GM12892 (cell line): Measurements from ENCODE around the gene C4orf50.

Experiments
- DNase-seq: peaks from one replicate; pipeline ENCODE4 v3.0.0; 2011; ENCODE audit not compliant: insufficient read length
- FAIRE-seq: peaks from 2 replicates; lab custom pipeline; 2011; peaks lifted over from hg19 to GRCh38; lab: Jason Lieb, UNC
- POLR2A ChIP-seq: IDR thresholded peaks from 2 replicates; pipeline ENCODE4 v1.6.1; 2011; ENCODE audit warnings: low read depth, low read length, control low read depth
- POLR2AphosphoS5 ChIP-seq: IDR thresholded peaks from 2 replicates; pipeline ENCODE4 v1.6.1; 2011; ENCODE audit warnings: low read depth, low read length, control low read depth
- TAF1 ChIP-seq: IDR thresholded peaks from 2 replicates; pipeline ENCODE4 v1.6.1; 2011; ENCODE audit warnings: low read depth, mild to moderate bottlenecking, control low read depth, low read length, borderline replicate concordance

Gene C4orf50

DNA sequence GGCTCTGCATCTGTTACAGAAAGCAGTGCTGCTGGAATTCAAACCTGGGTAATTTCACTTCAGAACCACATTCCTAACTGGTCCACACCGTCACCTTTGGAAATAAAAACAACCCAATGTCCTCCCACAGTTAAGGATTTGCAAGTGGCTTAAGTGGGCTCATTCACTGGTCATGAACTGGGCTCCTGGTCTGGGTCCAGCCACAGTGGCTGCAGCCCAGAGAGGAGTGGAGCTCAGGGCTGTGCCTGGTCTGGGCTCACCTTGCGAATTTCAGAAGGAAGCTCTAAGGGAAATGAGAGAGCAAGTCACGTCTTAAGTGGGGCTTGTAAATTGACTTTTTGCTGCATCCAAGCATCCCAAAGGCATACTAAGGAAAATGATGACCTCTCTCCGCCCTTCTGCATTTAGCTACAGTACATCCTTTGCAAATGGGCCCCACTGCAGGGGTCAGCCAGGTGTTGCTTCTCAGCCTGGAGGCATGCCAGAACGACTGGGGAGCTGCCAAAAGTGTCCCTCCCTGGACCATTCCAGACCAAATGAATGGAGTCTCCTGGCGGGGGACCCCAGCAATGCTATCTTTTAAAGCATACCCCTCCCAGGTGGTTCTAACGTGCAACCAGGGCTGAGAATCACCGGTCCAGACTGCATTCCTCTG, 99.8 kb downstream of the C4orf50 start:
- TF ChIP-seq POLR2AphosphoS5: no peak
- TF ChIP-seq TAF1: no peak
- TF ChIP-seq POLR2A: no peak
- DNase-seq (no peak), FAIRE-seq (no peak)

DNA sequence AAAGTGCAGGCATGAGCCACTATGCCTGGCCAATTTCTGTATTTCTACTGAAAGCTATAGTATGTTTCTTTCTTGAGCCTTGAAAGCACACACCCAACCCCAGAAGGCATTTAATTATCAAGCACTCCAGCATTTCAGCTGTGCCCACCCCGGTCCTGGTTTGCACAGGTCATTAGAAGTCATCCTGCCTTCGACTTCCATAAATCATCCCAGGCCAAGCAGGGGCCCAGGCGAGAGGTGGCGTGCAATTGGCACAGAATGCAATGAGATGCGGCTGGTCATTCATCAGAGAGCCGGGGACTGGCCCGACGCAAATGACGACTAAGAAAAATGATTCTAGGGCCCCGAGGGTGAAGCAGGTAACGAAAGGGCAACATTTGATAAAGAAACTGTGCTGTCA, 100.6 kb downstream of the C4orf50 start:
- no peak for DNase-seq
- TF ChIP-seq TAF1 (no peak), POLR2AphosphoS5 (no peak), POLR2A (no peak)
- FAIRE-seq: no peak

DNA sequence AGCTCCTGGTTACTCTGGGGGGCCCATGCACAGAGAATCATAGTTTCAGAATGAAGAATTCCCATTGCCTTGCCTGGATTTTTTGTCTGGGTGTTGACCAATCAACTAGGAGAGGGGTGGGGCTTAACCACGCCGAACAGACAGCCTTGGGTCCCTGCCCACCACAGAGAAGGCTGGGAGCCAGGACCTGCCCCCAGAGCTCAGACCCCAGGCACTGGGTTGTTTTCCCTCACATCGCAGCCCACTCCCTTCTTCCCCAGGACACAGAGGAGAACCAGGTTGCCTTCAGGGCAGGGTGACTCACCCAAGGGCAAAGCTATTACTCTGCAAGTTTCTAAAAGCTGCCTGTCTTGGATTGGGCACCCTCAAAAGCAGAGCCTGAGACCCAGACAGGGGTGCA, 102.0 kb downstream of the C4orf50 start:
- TF ChIP-seq POLR2A (no peak), TAF1 (no peak), POLR2AphosphoS5 (no peak)
- FAIRE-seq (no peak), DNase-seq (no peak)

DNA sequence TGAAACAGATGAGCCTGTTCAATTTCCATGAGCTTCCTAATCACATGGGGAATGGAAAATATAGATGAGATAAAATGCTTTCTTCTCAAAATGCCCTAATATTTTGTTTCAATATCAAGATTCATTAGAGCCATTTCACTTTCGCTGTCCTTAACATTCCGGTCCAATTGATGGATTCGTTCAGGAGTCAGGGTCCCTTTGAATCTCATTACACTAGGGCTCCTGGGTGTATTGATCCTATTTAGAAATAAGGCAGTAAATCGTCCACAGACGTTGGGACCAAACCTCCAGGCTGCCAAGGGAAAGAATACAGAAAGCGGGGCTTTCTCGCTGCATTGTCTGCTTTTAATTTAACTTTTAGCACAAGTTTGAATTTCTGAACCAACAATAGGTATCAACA, 104.8 kb downstream of the C4orf50 start:
- no peak for DNase-seq
- no peak for FAIRE-seq
- TF ChIP-seq POLR2AphosphoS5 (no peak), TAF1 (no peak), POLR2A (no peak)

DNA sequence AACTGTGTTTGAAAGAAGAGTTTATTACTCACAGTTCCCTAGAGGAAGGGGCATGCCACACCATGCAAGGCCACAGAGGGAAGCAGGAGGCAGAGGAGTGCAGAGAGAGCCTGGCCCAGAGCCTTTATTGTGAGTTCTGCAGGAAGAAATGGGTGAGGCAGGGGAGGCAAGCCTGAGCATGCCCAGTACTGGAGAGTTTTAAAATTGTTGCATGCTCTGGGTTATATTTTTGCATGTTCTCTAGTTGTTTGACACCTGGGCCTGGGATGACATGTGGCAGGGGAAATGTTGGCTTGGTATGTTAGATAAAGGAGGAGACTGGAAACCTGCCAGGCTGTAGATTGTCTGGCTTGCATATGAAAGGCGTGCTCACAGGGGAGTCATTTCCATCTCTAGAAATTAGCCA, 105.6 kb downstream of the C4orf50 start:
- no peak for FAIRE-seq
- TF ChIP-seq POLR2AphosphoS5 (no peak), POLR2A (no peak), TAF1 (no peak)
- no peak for DNase-seq

DNA sequence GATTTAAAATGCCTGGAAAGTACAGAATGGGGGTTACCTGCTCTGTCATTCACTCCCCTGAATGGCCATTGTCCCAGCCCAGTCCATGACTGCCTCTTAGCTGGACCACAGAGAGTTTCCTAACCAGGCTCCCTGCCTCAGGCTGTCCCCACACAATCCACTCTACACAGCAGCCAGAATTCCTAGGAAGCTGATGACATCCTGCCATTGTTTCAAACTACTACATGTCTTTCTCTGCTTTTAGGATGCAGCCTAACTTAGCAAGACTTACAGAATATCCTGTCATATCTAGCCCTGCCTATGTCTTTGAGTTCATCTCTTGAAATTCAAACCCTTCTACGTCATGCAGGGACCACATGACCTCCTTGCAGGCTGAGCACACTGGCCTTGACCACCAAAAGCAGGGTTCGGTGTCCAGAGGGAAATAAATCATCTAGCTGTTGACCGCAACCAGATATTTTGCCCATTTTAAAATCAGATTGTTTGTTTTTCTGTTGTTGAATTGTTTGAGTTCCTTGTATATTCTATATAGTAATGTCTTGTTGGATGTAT, 109.3 kb downstream of the C4orf50 start:
- DNase-seq: no peak
- FAIRE-seq: no peak
- TF ChIP-seq TAF1: no peak
- no peak for TF ChIP-seq POLR2AphosphoS5
- no peak for TF ChIP-seq POLR2A

DNA sequence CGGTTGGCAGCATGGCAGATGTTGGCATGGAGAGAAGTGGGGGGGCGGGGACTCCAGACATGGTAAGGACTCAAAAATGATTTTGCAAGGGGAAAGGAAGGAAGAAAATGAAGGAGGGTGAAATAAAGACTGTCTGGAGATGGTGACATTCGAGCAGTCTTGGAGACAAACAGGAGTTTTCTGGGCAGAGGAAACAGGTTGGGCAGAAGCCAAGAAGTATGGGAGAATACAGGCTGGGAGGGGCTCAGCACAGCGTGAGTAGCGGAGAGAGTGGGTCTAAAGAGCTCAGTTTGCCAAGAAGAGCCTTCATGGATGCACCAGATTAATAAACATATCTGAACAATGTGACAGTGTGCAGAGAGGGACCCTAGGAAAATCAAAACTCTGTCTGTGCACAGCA, 112.0 kb downstream of the C4orf50 start:
- FAIRE-seq (no peak), DNase-seq (no peak)
- no peak for TF ChIP-seq POLR2AphosphoS5
- no peak for TF ChIP-seq POLR2A
- TF ChIP-seq TAF1: no peak

DNA sequence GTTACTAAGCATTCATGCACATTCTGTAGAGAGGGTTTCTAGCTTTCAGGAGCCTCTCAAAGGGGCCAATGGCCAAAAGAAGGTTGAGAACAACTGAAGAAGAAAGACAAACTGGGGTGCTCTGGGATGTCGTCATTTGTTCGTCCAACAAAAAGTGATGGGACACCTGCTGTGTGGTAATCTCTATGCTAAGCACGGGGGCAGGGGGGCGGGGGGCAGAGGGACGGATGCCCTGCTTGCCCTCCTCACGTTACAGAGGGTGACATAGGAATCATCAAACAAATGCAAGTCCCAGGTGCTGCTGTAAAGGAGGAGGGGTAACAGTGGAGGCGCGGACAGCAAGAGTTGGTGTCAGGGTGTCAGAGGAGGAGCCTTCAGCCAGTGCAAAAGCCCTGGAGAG, 112.5 kb downstream of the C4orf50 start:
- FAIRE-seq (no peak), DNase-seq (no peak)
- no peak for TF ChIP-seq POLR2A
- TF ChIP-seq POLR2AphosphoS5: no peak
- TF ChIP-seq TAF1: no peak

DNA sequence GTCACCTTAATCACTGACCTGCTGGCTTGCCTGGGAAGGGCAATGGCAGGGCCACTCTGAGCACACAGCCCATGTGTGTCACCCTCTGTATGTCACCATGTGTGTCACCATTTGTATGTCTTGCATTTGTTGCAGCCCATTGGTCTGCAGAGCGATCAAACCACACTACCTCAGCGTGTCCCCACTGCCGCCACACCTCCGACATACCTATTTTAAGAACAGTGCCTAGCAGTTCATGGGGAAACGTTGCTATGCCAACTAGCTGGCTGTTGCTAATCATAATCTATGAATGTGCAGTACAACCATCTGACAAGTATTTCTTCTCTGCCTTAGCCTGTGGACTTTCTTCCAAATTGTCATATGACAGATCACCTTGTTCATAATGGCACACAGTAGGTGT, 117.4 kb downstream of the C4orf50 start:
- DNase-seq: no peak
- TF ChIP-seq POLR2AphosphoS5 (no peak), POLR2A (no peak), TAF1 (no peak)
- FAIRE-seq: no peak

DNA sequence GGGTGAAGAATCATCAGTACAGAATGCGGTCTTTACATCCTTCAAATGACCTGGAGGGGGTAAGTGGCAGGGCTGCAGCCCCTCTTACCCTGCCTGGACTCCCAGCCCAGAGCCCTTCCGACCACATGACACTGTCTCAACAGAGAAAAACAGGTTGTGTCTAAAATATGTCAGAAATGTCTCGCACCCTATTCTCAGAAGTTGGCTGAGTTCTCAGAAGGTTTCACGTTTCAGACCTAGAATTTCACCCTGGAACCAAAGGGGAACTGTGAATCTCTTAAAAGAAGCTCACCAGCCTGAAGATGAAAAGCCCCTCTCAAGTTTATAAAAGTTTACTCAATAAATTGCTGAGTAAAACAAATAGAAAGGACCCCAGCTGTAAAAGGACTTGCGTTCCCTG, 118.3 kb downstream of the C4orf50 start:
- no peak for TF ChIP-seq POLR2AphosphoS5
- TF ChIP-seq TAF1: no peak
- TF ChIP-seq POLR2A: no peak
- FAIRE-seq: no peak
- no peak for DNase-seq

DNA sequence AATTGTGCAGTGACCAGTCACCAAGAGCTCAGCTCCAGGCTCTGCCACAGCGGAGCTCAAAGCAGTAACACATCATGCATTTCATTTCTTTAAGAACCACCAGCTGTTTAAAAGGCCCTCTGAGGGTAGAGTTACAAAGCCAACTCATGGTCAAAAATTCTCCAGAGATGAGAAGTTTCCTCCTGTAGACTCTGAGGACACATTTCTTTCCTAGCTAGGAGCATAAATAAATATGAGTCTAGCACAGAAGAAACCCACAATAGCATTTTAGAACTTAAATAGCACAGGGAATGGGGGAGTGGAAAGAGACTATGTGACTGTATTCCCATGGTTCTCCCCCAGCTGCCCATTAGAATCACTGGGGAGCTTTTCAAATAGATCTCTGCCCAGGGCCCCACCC, 118.8 kb downstream of the C4orf50 start:
- TF ChIP-seq TAF1 (no peak), POLR2A (no peak), POLR2AphosphoS5 (no peak)
- DNase-seq (no peak), FAIRE-seq (no peak)

DNA sequence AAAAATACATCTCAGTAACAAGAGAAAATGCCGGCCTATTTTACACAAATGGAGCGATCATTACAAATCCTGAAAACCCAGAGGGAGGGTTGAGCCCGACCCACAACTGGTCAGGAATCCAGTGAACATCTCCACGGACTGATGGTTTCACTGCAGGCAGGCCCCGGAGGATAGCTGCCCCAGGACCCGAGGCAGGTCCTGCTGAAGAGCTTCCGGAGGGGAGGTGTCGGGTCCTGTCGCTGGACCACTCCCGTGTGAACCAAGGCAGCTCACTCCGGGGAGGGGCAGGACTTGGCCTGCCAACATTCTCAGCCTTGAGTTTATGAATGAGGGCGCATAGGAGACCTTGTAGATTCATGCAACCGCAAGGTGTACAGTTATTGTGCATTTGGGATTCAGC, 120.6 kb downstream of the C4orf50 start:
- DNase-seq (no peak), FAIRE-seq (no peak)
- no peak for TF ChIP-seq POLR2A
- TF ChIP-seq POLR2AphosphoS5: no peak
- no peak for TF ChIP-seq TAF1
